Coronary artery (tissue), 2 donors: Measurements from ENCODE around the gene FERMT2.

ENCODE experiments used
- DNase-seq: peaks from one replicate; pipeline ENCODE4 v3.0.0-alpha.2; 2017; ENCODE audit warnings: low spot score
- H3K27ac ChIP-seq, 2 donors: fragments of 200-600 bp; sonication (generic); one replicate each; pipeline ENCODE4 v1.5.1; 2016 to 2019
- H3K4me3 ChIP-seq: fragments of 200-600 bp; sonication (generic); 2 replicates; pipeline ENCODE4 v1.5.1; 2016; ENCODE audit warnings: mild to moderate bottlenecking, moderate library complexity
- CTCF ChIP-seq: fragments of 200-600 bp; sonication (generic); IDR thresholded peaks from one replicate; pipeline ENCODE4 v1.5.1; 2019; ENCODE audit warnings: antibody characterized with exemption

The FERMT2 gene

GRCh38 chr14:52861403-52861802, 89.4 kb downstream of the FERMT2 start:
- DNase-seq = no peak
- no peak overlapping the region for H3K27ac ChIP-seq
- TF ChIP-seq CTCF = no peak
- no peak overlapping the region for H3K4me3 ChIP-seq

- DNase-seq = no peak
- H3K27ac ChIP-seq = no peak overlapping the region
- no peak overlapping the region for H3K4me3 ChIP-seq
- no peak for TF ChIP-seq CTCF
These were observed 89.9 kb downstream of the FERMT2 start for GRCh38 chr14:52860910-52861309.

GRCh38 chr14:52860209-52860608, 90.6 kb downstream of the FERMT2 start:
- no peak for DNase-seq
- TF ChIP-seq CTCF = no peak
- Histone ChIP-seq H3K27ac (no peak overlapping the region), H3K4me3 (no peak overlapping the region)

- DNase-seq = no peak
- no peak overlapping the region for H3K27ac ChIP-seq
- TF ChIP-seq CTCF = no peak
- no peak overlapping the region for H3K4me3 ChIP-seq
These were observed 94.7 kb downstream of the FERMT2 start for GRCh38 chr14:52856139-52856538.

- H3K27ac ChIP-seq = no peak overlapping the region
- H3K4me3 ChIP-seq = no peak overlapping the region
- DNase-seq = no peak
- TF ChIP-seq CTCF = no peak
These were observed 97.4 kb downstream of the FERMT2 start for GRCh38 chr14:52853522-52853854.

GRCh38 chr14:52852810-52853521, 97.9 kb downstream of the FERMT2 start:
- Histone ChIP-seq H3K27ac (no peak overlapping the region), H3K4me3 (no peak overlapping the region)
- no peak for TF ChIP-seq CTCF
- no peak for DNase-seq

GRCh38 chr14:52850451-52850909, 100.4 kb downstream of the FERMT2 start:
- no peak overlapping the region for H3K27ac ChIP-seq
- no peak for TF ChIP-seq CTCF
- no peak overlapping the region for H3K4me3 ChIP-seq
- DNase-seq = no peak
